ENCODE results near the gene GSTP1.

The GSTP1 gene

GRCh38 chr11:67632175-67632981 is 48.8 kb downstream of the GSTP1 start:
- no peak for DNase-seq

GRCh38 chr11:67632982-67633755 is 49.6 kb downstream of the GSTP1 start:
- DNase-seq: no peak

GRCh38 chr11:67633758-67634365 is 50.2 kb downstream of the GSTP1 start:
- no peak for DNase-seq

GRCh38 chr11:67634366-67635230 is 51.0 kb downstream of the GSTP1 start:
- no peak for DNase-seq

GRCh38 chr11:67635231-67635521 is 51.6 kb downstream of the GSTP1 start:
- no peak for DNase-seq
